Measurements from ENCODE around the gene ICAM3.
A peak's percentile ranks its signal among the peaks of the same experiment; 100 is the strongest.

ICAM3 gene

DNA sequence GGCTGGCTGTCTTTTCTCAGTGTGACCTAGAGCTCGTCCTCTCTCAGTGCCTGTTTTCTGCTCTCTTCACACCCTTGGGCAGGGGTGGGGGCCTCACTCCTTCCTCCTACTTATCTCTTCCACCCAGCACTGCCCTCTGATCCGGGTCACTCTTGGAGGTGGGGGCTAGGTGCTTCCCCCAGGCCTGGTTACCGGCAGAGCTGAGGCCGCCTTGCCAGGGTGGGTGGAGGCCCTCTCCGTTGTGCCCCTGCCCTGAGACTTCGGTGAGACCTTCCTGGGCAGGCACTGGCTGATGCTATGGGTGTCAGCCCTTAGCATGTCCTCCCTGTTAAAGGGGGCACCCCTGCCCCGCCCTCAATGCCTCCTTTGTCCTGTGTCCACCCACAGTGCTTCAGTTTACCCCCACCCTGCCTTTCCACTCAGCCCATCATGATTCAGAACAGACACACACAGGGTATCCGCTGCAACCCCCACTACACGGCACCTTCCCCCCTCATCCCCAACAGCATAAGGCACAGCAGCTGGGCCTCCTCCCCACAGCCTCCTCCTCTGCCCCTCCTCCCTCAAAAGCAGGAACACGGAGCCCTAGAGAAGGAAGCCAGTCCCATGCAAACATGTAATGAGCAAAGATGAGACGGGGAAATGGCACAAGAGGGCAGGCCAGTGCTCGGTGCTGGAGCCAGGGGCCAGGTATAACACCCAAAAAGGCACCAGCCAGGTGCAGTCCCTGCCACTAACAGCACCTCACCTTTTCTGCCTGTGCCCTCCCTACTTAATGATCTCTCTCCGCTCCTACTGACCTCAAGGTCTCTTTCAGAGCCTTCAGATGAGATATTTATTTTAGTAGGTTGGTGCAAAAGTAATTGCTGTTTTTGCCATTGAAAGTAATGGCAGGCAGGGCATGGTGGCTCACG is 39.6 kb downstream of the ICAM3 start:
- Histone ChIP-seq H3K4me1 (ENCODE audit: low read depth, poor library complexity, severe bottlenecking) (peaks cover 8% of the 10 kb centered on the region), H3K79me2 (ENCODE audit: insufficient read depth, low read depth) (no peaks in the 10 kb centered on the region), H3K4me3 (IDR thresholded peaks at IDR 0.05; ENCODE audit: insufficient read depth, low read depth, low read length) (no peak overlapping the region), H3K27me3 (ENCODE audit: insufficient read depth, low read depth) (peaks cover 4% of the 10 kb centered on the region; the same call in 1 of the 2 replicates), H3K27ac (no peak overlapping the region), H4K20me1 (ENCODE audit: insufficient read depth) (no peaks in the 10 kb centered on the region), H2AFZ (ENCODE audit: low read depth) (0 out of 2 replicates have a peak overlapping the region, but pooled peaks have one; percentile 6), H3K36me3 (ENCODE audit: insufficient read depth) (no peaks in the 10 kb centered on the region), H3K9ac (no peak overlapping the region), H3K4me2 (no peak overlapping the region)
- TF ChIP-seq, protein P1, sequence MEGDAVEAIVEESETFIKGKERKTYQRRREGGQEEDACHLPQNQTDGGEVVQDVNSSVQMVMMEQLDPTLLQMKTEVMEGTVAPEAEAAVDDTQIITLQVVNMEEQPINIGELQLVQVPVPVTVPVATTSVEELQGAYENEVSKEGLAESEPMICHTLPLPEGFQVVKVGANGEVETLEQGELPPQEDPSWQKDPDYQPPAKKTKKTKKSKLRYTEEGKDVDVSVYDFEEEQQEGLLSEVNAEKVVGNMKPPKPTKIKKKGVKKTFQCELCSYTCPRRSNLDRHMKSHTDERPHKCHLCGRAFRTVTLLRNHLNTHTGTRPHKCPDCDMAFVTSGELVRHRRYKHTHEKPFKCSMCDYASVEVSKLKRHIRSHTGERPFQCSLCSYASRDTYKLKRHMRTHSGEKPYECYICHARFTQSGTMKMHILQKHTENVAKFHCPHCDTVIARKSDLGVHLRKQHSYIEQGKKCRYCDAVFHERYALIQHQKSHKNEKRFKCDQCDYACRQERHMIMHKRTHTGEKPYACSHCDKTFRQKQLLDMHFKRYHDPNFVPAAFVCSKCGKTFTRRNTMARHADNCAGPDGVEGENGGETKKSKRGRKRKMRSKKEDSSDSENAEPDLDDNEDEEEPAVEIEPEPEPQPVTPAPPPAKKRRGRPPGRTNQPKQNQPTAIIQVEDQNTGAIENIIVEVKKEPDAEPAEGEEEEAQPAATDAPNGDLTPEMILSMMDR (conservative IDR thresholded peaks at IDR 0.05; ENCODE audit: low read depth, low read length), result no peak

DNA sequence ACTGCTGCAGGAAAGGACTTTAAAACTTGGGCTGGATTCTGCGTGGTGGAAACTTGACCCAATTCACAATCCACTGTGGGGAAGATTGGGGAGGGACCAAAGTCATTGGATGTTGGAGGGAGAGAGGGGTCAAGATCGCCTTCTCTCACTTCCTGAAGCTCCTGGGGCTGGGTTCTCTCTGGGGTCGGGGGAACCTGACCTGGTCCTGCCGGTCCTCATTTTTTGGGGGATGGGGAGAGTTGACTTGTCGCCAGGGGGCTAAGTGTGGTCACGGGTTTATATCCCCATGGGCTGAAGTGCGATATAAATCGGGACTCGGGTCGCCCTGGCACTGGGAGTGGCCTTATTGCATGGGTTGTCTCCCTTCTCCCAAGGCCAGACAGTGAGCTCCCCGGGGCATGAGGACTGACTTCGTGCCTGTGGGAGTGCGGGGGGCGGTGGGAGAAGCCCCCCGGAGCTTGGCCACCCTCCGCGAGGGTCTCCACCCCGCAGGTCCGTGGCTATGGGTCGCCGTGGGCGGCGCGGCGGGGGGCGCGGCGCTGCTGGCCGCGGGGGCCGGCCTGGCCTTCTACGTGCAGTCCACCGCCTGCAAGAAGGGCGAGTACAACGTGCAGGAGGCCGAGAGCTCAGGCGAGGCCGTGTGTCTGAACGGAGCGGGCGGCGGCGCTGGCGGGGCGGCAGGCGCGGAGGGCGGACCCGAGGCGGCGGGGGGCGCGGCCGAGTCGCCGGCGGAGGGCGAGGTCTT is 43.4 kb downstream of the ICAM3 start:
- Histone ChIP-seq H3K36me3 (ENCODE audit: insufficient read depth) (no peaks in the 10 kb centered on the region), H3K9ac (no peak overlapping the region), H4K20me1 (ENCODE audit: insufficient read depth) (no peaks in the 10 kb centered on the region), H3K79me2 (ENCODE audit: insufficient read depth, low read depth) (no peaks in the 10 kb centered on the region), H3K27ac (no peak overlapping the region), H3K4me2 (peak overlapping the region; percentile 77), H3K27me3 (ENCODE audit: insufficient read depth, low read depth) (peaks cover 12% of the 10 kb centered on the region; the same call in 1 of the 2 replicates), H2AFZ (ENCODE audit: low read depth) (peak overlapping the region; percentile 93), H3K4me1 (ENCODE audit: low read depth, poor library complexity, severe bottlenecking) (peaks cover 19% of the 10 kb centered on the region), H3K4me3 (IDR thresholded peaks at IDR 0.05; ENCODE audit: insufficient read depth, low read depth, low read length) (no peak overlapping the region)
- TF ChIP-seq, protein P1 (conservative IDR thresholded peaks at IDR 0.05; ENCODE audit: low read depth, low read length), result no peak

DNA sequence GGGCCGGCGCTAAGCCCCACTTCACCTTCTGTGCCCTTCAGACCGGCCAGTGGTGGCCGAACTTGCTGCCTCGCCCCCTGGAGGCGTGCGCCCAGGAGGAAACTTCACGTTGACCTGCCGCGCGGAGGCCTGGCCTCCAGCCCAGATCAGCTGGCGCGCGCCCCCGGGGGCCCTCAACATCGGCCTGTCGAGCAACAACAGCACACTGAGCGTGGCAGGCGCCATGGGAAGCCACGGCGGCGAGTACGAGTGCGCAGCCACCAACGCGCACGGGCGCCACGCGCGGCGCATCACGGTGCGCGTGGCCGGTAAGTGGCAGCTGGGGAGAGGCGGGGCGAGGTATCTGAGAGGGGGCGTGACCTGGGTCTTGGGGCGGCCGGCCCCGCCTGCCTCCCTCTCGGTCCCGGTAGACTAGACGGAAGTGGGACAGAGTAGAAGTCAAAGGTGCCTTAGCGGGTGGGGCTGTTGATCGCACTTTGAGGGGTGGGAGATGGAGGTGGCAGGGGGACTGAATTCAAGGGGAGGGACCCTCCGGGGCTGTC is 44.0 kb downstream of the ICAM3 start:
- Histone ChIP-seq H3K9ac (no peak overlapping the region), H3K36me3 (ENCODE audit: insufficient read depth) (no peaks in the 10 kb centered on the region), H3K4me3 (IDR thresholded peaks at IDR 0.05; ENCODE audit: insufficient read depth, low read depth, low read length) (no peak overlapping the region), H3K4me1 (ENCODE audit: low read depth, poor library complexity, severe bottlenecking) (peaks cover 26% of the 10 kb centered on the region), H3K27ac (no peak overlapping the region), H4K20me1 (ENCODE audit: insufficient read depth) (no peaks in the 10 kb centered on the region), H3K27me3 (ENCODE audit: insufficient read depth, low read depth) (peaks cover 18% of the 10 kb centered on the region), H3K79me2 (ENCODE audit: insufficient read depth, low read depth) (no peaks in the 10 kb centered on the region), H3K4me2 (peak overlapping the region; percentile 77), H2AFZ (ENCODE audit: low read depth) (peak overlapping the region; percentile 93)
- TF ChIP-seq, protein P1 (conservative IDR thresholded peaks at IDR 0.05; ENCODE audit: low read depth, low read length), result no peak

DNA sequence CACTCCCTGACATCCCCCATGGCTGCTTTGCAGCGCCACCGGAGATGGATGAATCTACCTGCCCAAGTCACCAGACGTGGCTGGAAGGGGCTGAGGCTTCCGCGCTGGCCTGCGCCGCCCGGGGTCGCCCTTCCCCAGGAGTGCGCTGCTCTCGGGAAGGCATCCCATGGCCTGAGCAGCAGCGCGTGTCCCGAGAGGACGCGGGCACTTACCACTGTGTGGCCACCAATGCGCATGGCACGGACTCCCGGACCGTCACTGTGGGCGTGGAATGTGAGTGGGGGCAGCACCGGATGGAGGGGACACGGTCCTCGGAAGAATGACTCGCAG is 45.1 kb downstream of the ICAM3 start:
- Histone ChIP-seq H2AFZ (ENCODE audit: low read depth) (no peak overlapping the region), H3K4me3 (IDR thresholded peaks at IDR 0.05; ENCODE audit: insufficient read depth, low read depth, low read length) (no peak overlapping the region), H3K4me2 (no peak overlapping the region), H3K36me3 (ENCODE audit: insufficient read depth) (no peaks in the 10 kb centered on the region), H3K79me2 (ENCODE audit: insufficient read depth, low read depth) (no peaks in the 10 kb centered on the region), H3K27me3 (ENCODE audit: insufficient read depth, low read depth) (peaks cover 26% of the 10 kb centered on the region), H4K20me1 (ENCODE audit: insufficient read depth) (no peaks in the 10 kb centered on the region), H3K9ac (no peak overlapping the region), H3K27ac (no peak overlapping the region), H3K4me1 (ENCODE audit: low read depth, poor library complexity, severe bottlenecking) (peaks cover 28% of the 10 kb centered on the region)
- TF ChIP-seq, protein P1 (conservative IDR thresholded peaks at IDR 0.05; ENCODE audit: low read depth, low read length), result no peak
